Hematopoietic multipotent progenitor cell treated with erythropoietin and hydrocortisone succinate and interleukin-3 and kit ligand, for 4 days (in vitro differentiated cells): ENCODE measurements around the gene COP1.
A peak's percentile ranks its signal among the peaks of the same experiment; 100 is the strongest.
"Not testable (repeated sequence)": the region's sequence is repeated elsewhere in the genome, so short reads cannot be mapped to it uniquely, and the experiment has no call there.

ENCODE experiments used
- DNase-seq: peaks from one replicate; pipeline ENCODE4 v3.0.0-alpha.2; 2015

COP1 gene

DNA sequence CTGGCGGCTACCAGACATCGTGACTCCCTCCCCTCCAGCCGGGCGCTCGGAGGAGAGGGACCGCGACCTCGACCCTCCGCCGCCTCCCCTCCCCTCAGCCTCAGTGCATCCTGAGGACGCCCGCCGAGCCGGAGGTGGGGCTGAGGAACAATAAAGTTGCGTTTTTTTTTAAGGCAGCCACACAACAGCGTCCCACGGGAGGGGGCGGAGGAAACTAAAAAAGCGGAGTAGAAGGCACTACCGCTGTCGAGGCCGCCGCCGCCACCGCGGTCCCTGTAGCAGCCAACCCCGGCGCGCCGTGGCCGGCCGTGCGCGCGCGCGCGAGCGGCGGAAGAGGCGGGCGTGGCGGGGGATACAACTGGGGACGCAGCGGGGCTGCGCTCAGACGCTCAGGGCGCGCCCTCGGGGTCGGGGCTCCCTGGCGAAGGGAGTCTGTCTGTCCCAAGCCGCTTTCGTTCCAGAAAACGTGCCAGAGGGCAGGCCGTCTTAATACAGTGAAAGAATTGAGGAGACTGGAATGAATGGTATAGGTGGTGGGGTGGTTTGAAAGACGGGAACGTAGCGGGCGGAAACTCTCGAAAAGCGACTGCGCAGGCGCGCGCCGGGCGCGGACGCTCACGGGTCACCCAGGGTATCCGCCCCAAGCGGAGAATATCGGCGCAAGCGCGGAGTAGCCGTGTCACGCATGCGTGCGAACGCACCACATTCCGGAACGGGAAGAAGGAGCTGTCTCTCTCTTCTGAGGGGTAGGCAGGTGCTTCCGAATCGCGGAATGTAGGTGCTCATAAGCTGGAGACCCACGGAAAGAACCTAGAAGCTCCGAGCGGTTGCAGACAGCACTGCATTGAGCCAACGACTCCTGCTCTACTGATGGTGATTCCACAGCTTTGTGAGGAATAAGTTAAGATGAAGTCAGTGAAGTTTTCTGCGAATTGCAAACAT, at the start of gene COP1:
Gene COP1, minus strand, starts transcription at position 326 of the 942 bp plus-strand sequence. Its CDS starts 308 bp downstream, at position 18.
- DNase-seq, result peak; percentile 98

DNA sequence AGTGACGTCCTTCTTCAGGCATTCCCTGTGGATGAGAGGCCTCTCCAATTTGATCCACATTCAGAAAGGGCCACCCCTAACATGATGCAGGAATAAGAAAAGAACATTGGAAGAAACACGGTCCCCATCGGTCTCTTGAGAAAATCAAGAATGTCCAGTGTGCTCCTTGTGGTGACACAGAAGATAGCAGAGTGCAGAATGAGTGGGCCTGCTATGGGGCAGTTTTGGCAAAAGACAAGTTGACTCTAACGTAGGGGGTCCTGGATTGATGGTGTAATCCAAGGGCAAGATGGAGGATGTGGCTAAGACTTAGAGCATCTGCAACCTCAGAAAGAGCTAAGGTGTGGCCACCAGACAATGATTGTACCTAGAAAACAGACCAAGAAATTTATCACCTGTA, 45.1 kb upstream of the COP1 start:
- DNase-seq, result no peak

DNA sequence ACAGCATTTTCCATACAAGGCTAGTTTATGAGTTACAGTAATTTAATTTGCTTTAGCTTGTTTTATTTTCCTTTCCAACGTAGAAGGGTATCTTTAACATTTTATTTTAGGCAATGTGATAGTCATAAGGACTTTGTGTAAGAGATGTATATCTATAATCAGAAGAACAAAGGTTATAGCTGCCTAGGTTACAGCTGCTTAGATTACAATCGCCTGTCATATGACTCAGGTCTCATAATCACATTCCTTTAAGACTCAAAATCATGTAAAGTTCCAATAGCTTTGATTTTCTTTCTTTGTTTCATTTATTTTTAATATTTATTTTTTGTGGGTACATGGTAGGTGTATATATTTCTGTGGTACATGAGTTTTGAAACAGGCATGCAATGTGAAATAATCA, 37.8 kb upstream of the COP1 start:
- no peak for DNase-seq

DNA sequence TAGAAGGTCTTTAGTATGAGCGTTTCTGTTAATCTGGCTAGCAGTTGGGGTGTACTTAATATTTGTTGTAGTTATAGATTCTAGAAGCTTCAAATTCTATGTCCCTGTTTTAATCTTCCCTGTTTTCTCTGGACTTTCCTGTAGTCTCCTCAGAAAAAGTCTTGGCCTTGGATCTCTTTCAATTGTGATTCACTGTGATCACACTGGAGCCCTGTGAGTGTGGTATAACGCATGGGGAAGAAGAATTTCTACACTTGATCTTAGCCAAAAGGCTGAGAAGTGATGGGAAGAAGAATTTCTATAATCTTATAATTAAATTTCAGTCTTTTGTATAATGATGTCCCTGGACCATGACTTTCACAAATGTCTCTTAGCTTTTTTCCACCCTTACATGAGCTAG, 36.7 kb upstream of the COP1 start:
- no peak for DNase-seq

DNA sequence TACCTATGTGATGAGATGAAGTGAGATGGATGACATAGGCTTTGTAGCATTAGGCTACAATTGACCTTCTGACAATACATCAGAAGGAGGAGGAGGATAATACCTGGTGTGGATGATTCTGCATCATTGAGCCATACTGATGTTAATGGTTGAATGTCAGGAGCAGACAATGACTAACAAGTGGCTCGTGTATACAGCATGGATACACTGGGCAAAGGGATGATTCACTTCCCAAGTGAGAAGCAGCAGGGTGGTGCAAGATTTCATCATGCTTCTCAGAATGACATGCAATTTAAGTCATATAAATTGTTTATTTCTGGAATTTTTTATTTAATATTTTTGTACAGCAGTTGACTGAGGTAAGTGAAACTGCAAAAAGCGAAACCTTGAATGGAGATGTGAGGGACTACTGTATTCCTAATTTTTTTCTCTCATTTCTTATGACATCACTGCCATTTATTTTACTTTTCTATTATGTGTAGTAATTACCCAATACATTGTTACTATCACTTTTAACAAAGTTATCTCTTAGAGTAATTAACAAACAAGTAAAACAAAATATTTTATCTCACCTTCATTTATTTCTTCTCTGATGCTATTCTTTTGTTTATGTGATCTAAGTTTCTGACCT, 34.4 kb upstream of the COP1 start:
- DNase-seq, result no peak

DNA sequence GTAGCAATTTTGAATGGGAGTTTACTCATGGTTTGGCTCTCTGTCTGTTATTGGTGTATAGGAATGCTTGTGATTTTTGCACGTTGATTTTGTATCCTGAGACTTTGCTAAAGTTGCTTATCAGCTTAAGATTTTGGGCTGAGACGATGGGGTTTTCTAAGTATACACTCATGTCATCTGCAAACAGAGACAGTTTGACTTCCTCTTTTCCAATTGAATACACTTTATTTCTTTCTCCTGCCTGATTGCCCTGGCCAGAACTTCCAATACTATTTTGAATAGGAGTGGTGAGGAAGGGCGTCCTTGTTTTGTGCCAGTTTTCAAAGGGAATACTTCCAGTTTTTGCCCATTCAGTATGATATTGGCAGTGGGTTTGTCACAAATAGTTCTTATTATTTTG, 26.6 kb upstream of the COP1 start:
- DNase-seq, result not testable (repeated sequence)

DNA sequence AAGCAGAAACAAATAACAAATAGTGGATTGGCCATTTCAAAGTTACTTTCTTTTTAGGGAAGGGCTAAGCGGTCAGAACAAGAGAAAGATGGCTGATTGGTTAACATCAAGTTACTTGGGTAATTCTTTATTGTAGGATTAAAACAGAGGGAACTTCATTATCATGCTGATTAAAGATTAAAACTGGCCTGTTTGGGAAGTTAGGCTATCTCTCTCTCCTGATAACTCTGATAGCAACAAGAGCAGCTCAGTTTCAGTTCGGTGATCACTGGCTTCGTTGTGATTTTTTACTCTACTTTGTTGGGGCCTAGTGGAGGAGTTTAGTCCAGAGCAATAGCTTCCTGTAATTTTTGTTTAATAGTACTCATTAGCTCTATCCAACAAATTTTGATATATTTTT, 20.5 kb upstream of the COP1 start:
- DNase-seq, result no peak

DNA sequence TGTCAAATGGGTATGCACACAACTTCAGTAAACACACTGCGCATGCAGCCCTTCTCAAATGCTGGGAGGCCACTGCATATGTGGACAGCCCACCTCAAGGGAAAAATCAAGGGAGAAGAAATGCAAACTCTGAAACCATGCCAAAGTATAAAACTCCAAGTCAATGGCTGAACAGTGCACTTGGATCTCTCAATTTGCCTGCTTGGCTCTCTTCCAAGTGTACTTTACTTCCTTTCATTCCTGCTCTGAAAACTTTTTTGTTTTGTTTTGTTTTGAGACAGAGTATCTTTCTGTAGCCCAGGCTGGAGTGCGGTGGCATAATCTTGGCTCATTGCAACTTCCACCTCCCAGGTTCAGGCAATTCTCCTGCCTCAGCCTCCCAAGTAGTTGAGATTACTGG, 18.8 kb upstream of the COP1 start:
- no peak for DNase-seq

DNA sequence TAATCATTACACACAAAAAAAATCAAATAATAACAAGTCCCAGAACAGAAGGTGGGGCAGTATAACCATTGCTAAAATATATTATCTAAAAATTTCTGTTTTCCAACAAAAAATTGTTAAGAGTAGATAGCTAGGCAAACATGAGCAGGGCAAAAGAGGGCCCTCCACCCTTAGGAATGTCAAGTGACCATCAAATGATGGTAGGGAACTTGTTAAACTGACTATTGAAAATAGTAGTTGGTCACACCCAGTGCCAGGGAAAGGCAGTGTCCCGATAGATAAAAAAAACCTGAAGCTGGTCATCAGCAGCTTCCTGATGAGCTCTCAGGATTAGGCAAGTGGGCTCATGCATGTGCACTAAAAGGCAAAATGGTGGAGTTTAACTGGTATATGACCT, 18.4 kb upstream of the COP1 start:
- no peak for DNase-seq

DNA sequence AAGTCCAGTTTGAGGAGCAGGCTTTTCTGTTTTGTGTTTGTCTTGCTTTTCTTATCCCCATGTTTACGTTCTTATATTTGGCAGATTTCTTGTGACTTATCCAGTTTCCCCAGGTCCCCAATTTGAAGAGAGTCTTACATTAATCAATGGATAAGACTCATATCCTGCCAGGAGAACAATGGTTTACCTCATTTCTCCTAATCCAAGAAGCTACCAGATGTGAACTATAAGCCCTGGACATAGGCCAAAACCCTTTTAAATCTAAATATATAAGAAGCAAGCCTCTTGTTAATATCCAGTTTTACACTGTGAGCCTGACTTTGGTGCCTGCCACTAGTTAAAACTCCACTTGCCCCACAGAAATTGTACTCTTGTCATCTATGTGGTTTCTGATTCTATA, 15.1 kb upstream of the COP1 start:
- no peak for DNase-seq

DNA sequence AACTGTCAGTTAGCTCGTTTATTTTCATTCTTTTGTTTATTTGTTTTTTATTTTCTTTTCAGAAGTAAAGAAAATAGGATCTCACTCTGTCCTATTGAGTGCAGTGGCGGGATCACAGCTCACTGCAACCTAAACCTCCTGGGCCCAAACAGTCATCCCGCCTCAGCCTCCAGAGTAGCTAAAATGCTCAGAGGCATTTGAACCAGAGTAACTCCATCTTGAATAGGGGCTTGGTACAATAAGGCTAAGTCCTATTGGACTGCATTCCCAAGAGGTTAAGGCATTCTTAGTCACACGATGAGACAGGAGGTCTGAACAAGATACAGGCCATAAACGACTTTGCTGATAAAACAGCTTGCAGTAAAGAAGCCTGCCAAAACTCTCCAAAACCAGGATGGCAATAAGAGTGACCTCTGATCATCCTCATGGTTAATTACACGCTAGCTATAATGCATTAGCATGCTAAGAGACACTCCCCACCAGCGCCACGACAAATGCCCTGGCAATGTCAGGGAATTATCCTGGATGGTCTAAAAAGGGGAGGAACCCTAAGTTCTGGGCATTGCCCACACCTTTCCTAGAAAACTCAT, 13.1 kb upstream of the COP1 start:
- DNase-seq, result no peak

DNA sequence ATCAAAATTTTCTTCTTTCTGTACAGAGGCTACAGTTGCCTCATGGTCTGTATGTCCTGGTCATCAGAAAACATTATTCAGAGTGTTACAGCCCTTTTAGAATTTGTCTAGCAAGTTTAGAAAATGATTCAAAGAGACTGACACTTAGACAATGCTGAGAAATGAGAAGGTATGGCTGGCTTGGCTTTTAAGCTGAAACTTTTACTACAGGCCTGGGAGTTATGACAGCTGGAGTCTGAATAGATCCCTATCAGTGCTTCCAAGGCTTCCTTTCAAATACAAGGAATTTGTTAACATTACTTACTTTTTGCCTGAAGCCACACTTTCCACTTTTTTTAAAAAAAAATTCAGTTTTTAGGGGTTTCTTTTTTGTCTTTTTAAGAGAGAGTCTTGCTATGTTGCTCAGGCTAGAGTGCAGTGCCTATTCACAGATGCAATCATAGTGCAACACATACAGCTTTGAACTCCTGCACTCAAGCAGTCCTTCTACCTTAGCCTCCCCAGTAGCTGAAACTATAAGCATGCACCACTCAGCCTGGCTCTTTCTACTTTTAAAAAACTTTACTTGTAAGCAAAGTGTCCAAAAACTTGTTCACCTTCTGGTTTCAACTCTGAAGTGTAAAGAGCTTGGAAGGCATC, 10.5 kb upstream of the COP1 start:
- no peak for DNase-seq

DNA sequence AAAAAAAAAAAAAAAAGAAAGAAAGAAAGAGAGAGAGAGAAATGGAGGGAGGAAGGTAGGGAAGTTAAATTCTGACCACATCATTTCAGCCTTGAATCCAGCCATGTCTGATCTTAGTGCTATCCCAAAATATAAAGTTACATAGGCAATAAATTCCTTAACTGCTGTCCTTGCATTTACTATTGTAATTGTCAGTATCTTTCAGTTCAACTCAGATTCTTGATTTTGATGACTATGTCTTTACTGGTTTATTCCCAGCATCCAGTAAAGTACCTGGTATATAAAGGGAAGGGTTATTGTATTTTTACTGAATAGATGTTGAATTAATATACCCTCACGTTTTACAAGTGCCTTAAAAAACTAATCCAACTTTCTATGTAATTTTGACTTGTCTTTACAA, 8.9 kb upstream of the COP1 start:
- DNase-seq, result no peak

DNA sequence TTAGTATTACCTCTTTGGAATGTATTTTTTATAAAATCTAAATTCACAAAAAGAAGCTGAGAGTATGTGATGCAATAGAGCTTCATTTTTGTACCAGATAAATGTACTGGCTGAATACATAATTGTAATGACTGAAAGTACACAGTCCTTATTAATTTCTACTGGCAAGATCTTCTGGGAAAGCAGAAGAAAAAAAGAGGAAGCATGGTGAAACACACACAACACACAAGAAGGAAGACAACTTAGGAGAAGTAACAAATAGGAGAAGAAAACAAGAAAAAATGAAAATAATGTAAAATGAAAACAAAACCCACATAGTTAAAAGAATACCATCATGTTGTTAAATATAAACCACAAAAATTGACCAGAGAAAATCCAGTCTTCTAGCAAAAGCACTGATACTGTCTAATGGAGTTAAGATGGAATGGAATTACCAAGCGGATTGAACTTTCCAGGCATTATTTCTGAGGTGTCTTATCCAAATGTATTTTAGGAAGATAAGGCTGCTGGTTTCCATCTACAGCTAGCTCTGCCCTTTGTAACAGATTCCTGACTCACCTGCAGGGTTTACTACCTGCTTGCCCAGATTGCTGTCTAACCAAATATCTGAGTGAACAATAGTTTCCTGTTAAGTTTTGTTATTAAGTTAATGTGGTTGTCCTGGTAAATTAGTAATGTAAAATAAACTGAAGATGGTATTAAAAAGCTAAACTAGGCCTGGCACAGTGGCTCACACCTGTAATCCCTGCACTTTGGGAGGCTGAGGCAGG, 4.5 kb upstream of the COP1 start:
- peak; percentile 44 for DNase-seq

DNA sequence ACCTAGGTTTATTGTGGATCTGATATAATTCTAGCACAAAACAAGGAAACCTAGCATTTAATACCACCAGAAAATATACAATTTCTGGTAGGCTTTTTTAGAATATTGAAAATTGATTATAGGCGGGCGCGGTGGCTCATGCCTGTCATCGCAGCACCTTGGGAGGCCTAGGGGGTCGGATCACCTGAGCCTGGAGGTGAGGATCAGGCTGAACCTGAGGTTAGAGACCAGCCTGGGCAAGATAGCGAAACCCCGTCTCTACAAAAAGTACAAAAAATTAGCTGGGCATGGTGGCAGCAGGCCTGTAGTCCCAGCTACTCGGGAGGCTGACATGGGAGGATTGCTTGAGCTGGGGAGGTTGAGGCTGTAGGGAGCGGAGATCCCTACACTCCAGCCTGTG, 948 bp upstream of the COP1 start:
- no peak for DNase-seq

DNA sequence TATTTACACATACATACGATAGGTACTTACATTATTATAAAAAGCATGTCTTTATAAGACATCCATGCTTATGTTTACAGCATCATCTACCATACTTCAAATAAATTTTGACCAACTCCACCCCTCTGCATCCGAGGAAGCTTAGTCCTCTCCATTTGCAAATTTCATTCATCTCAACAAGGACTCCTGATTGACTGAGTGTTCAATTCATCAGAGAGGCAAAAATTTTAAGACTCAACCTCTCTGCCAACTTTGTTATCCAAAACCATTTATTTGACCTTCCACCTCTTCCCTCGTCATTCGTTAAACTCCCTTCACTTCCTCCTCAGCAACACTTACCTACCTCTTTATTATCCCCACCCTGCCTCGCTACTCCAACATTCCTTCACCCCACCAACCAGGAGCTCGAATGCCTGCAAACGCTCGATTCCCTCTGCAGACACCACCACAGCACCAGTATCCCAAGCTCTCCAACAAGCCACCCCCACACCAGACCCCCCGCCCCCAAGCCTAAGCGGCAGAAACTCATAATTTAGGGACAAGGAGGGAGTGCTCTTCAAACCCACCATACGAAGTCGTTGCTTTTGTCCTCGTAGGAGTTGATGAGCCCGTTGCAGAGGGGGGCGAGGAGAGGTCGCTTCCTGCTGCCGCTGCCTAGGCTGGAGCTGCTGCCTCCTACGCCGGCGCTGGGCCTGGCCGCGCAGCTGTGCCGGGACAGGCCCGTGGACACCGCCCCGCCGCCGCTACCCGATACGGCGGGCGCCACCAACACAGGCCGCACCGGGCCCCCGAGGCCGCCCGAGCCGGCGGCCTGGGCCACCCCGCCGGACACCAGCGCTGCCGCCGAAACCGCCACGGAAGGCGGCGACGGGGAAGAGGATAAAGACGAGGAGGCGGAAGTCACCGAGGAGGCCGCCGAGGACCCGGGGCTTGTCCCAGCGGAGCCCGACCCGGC, 803 bp downstream of the COP1 start:
- peak; percentile 65 for DNase-seq

DNA sequence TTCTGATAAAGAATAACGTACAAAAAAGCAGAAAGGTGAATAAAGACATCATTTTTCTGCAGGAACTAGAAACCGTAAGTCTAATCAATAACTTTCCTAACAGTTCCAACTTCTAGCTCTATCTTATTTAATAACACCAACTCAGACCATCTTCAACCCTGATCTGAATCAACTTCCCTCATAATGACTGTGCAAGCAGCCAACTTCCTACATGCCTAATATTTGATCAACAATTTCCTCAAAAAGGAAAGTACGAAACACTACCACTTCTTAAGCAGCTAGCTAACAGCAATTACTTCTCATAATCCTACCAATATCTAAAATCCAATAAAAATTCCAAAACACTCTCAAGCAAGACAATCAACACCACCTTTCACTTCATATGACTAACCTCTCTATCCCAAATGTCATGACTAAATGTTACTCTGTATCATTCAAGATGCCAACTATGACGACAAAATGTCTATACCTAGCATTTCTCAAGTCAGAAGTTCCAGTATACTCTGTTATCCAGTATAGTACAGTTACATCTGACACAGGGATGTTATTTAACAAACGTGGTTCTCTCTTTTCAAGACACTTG, 1.7 kb downstream of the COP1 start:
- peak; percentile 59 for DNase-seq

DNA sequence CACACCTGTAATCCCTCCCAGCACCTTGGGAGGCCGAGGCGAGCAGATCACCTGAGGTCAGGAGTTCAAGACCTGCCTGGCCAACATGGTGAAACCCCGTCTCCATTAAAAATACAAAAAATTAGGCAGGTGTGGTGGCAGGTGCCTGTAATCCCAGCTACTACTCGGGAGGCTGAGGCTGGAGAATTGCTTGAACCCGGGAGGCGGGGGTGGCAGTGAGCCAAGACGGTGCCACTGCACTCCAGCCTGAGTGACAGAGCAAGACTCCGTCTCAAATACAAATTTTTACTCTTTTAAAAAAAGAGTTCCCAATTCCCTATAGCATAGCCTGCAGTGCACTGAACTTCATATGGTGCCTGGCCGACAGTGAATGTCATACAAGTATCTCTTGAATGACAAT, 2.4 kb downstream of the COP1 start:
- not testable (repeated sequence) for DNase-seq

DNA sequence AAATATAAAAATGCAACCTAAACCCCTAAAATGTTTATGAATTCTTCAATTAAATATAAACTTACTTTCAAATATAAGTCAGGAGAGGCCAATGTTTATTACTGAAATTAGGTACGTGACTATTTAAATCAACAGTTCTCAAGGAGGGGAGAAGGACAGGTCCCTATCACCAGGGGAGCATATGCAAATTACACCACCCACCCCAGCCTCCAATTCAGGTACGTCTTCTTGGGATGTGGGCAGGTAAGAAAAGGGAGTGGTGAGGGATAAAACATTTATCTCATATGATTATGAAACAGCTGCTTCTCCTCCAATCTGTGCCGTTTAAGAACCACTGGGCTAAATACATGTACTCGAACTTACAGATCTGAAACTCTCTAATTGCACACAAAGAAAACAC, 3.4 kb downstream of the COP1 start:
- no peak for DNase-seq

DNA sequence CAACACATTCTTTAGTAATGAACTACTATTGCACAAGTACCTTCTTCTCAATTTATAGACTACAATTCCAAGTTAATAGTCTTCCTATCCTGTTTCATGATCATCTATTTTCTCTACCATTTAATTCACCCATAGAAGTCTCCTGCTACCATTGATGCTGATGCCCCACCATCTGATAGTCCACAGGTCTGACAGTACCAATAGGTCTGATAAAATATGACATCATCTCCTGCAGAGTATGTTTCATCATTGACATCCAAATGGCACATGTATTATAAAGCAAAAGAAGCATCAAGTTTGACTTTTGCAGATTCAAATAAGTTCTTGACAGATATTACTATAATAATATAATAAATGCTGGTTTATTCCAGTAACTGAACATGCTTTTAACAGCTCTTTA, 5.5 kb downstream of the COP1 start:
- DNase-seq, result no peak

DNA sequence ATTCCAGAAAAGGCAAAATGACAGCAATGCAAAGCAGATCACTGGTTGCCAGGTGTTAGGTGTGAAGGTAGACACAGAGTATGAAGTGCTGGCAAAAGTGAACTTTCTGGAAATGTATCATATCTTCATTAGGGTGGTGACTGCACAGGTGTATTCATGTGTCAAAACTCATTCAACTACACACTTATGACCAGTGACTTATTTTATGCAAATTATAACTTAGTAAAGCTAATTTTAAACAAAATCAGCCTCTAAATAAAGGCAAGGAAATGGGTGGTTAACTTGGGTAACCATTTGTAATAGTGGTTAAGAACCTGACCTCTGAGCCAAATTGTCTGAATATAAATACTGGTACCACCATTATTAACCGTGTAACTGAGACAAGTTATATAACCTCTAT, 7.4 kb downstream of the COP1 start:
- no peak for DNase-seq
